Activated effector memory CD4-positive, alpha-beta T cell treated with Interleukin-2 at 50 U/mL for 16 hours (primary cell): Measurements from ENCODE around the gene NEURL1B.

Experiments used
- DNase-seq: peaks from one replicate; pipeline ENCODE4 v3.0.0-alpha.2; 2020

The NEURL1B gene

DNA sequence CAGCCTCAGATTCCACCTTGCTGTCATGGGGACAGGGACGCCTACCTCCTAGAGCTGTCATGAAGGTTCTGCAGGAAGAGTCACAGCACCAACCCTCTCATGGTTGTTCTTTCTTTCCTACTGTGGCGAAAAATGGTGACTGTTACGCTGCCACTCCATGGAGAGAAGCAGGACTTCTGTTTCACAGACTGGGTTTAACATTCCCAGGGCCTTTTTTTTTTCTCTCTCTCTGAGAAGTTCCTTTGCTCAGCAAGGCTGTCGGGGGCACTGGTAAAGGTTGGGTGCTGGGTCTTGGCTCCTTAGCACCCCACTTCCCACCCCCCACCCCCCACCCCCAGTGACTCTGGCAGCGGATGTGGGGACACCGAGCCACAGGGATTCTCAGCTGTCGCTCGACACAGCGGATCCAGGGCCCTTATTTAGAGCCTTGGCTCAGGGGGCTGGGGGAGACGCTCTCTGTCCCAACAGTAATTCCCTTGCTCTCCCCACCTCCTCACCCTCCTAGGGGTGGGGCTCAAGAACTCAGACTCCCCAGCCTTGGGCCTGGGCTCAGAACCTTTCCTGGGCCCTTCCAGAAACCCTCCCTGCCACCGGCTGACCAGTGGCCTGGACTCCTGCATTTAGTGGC is 95.6 kb downstream of the NEURL1B start:
- DNase-seq, result no peak

DNA sequence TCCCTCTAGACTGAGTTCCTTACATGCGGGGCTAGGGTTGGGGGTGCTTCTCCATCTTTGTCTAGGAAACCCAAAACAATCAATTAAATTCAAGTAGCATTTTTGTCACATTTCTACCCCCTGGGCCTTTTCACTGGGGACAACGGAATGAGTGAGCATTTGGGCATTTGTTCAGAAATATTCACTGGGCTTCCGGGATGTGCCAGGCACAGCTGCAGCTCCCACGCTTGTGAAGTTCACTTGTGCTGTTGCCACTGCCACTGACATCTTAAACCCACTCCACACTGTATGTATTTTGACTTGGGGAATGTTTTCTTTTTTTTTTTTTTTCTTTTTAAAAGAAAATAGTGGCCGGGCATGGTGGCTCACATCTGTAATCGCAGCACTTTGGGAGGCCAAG is 98.3 kb downstream of the NEURL1B start:
- no peak for DNase-seq

DNA sequence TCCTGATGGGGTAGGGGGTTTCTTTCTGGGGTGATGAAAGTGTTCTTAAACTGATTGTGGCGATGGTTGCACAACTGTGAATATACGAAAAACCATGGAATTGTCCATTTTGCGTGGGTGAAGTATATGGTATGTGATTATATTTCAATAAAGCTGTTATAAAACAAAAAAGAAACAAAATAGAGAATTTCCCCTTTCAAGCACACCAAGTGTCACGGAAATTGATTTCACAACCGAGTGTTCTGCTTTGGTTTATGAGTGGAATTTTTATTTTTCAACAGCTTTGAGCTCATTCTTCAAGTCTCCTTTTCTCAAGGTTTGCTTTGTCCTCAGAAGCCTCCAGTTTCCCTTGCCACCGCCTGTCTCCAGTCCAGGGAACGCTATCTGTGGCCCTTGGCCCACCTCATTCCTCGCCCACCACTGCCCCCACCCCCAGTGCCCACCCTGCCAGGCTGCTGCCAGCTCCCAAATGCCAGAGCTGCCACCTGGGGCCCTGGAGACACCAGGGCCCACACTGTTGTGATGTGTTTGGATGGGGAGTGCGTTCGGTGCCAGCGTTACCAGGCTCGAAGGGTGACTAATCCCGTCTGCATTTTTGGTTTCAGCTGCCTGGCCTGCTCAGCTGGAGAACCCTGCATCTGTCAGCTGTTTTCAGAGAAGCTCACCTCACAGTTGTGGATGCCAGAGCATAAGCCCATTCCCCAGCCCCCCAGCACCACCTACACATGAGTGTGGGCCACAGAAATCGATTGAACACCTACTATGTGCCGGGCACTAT is 99.6 kb downstream of the NEURL1B start:
- no peak for DNase-seq
